HG03439 (cell line): Measurements from ENCODE around the gene TEX51.

Experiments
- ATAC-seq: cut with Tn5 transposase; IDR thresholded peaks from one replicate; pipeline ENCODE4 v1.9.1; 2021; ENCODE audit warnings: mild to moderate bottlenecking, moderate library complexity; ENCODE audit not compliant: unreplicated experiment

The TEX51 gene

DNA sequence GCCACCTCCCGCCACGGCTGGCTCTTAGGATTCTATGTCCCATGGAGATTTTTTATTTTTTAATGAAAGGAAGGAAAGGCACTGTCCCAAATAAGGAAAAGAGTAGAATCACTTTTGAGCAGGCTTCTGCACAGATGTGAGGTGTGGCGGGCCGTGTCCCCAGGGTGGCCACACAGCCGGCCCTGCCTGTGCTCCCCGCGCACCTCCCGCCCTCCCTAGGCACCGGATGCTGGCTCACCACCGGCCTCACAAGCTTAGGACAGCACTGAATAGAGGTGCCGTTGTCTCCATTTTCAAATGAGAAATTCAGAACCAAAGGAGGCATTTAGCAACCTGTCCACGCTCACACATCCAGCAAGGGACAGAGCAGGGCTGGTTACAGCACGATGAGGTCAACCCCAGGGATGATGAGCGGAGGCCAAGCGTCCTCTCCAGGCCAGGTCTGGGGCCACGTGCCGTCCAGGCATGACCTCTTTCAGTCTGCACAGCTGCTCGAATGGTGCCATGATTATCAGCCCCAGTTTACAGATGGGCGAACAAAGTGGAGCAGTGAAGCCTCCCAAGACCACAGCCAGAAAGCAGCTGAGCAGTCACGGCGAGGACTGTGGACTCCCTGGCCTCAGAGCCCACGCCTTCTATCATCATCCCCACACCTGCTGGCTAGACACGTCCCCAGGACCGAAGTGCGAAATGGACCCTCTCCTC, 20.7 kb upstream of the TEX51 start:
- no peak for ATAC-seq

DNA sequence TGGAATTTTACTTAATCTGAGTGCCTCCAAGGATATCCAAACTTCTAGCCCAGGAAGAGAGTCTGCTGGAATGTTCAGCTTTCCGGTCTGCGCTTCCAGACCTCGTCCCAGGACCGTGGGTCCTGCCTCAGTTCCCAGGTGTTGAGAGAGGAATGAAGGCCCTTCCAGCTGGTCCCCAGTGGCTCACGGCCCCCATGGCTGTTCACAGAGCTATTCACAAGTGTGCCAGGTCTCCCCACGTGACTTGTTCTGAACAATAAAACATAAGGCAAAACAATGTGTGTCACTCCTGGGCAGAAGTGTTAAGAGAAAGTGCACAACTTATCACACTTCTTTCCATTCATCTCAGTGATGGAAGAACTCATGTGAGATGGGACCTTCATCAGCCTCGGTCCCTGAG, 20.1 kb upstream of the TEX51 start:
- no peak for ATAC-seq

DNA sequence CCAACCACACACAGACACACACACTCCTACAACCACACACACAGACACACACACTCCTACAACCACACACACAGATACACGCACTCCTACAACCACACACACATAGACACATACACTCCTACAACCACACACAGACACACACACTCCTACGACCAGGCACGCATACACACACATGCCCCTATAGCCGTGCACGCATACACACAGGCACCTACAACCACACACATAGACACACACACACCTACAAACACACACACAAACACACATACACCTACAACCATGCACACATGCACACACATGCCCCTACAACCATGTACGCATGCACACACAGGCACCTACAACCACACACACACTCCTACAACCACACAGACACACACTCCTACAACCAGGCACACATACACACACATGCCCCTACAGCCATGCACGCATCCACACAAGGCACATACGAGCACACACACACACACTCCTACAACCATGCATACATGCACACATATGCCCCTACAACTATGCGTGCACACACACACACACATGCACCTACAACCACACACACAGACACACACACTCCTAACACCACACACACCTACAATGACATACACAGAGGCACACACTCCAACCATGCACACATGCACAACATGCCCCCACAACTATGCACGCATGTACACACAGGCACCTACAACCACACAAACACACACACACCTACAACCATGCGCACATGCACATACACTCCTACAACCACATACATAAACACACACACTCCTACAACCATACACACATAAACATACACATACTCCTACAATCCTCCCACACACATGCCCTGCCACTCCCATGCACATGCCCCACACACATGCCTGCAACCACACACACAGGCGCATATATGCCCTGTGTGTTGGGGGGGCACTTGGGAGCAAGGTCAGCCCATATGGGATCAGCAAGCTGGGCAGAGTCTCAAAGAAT, 19.1 kb upstream of the TEX51 start:
- no peak for ATAC-seq

DNA sequence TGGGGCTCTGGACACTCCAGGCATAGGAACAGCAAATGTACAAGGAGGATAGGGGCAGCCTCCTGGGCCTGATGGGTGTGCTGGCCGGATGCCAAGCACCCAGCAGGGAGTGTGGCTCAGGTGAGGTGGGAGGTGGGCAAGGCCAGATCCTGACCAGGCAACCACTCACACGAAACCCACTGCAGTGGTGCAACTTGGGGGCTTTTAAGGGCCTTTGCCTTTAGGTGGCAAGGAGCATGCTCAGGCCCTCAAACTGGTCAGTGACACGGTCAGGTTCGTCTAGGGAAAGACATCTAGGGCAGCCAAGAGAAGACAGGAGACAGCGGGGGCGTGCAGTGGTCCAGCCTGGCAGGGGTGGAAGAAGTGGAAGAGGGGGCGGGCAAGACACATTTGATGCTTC, 18.4 kb upstream of the TEX51 start:
- ATAC-seq = no peak

DNA sequence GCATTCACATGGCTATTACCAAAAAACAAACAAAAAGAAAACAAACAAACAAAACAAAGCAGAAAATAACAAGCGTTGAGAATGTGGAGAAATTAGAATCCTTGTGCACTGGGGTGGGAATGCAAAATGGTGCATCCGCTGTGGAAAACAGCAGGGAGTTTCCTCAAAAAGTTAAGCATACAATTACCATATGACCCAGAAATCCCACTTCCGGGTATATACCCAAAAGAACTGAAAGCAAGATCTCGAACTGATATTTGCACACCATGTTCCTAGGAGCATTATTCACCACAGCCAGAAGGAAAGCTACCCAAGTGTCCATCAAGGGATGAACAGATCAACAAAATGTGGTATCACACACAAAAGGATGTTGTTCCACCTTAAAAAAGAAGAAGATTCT, 17.9 kb upstream of the TEX51 start:
- no peak for ATAC-seq

DNA sequence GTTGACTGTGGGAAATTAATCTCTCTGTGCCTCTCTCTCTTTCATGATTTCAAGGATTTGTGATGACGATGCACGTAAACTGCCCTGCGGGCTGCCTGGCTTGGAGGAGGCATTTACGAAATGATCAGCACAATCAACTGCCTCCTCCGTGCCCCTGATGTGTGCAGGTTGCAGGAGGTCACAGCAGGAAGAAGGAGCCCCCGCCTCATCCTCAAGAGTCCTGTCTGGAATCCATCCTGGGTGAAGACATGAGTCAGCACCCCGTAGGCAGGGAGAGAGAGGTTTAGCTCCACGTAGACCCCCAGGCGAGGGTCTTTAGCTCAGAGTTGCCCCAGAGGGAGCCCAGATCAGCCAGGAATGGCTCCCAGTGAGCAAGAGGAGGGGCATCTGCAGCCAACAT, 17.1 kb upstream of the TEX51 start:
- no peak for ATAC-seq

DNA sequence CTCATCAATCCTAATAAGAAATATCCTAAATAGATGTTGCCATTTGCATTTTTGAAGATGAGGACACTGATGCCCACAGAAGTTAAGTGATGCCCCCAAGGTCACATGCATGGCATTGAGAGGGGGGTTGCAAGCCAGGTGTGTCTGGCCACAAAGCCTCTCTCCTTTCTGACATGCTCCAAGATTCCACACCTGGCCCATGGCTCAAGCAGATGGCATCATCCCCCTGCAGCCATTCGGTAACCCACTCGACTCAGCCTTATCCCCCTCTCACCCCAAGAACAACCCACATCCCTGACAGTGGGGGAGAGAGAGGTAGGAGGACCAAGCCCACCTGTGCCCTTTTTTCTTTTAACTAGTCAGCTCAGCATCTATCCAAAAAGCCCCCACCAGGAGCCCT, 16.5 kb upstream of the TEX51 start:
- no peak for ATAC-seq

DNA sequence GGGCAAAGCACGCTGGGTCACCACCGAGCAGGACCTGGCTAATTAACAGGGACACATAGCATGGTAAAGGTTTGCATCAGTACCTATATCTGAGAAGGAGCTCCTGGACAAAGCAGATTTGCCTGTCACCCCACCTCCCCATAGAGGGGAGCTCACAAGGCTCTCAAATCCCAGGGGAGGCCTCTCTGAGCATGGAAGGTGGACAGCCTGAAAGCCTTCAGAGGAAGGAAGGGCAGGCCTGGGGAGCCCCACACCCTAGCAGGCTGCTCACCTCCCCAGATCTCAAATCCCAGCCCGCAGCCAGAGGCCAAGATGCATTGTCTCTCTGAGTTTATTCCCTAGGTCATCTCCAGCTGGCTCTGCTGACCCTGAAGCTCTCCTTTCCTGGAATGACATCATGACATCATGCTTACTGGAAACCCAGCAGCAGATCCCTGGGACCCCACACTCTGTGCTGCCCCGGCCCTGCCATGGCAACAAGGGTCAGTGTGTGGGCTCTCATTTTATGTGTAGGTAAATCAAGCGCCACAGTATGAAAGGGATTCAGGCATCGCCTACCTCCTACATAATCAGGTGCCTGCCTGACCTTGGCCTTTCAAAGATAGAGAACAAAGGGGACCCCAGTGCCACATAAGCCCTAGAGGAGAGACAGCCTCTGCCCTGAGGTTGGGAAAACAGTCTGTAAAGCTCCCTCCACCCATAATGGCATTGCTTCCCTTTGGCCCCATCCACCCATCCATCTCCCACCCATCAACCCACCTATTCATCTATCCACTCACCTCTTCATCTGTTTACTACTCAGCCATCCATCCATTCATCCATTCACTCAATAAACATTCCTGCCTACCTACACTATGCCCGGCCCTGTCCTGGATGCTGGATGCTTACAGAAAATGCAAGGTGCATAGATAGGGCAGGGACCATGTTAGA, 15.7 kb upstream of the TEX51 start:
- ATAC-seq = no peak

DNA sequence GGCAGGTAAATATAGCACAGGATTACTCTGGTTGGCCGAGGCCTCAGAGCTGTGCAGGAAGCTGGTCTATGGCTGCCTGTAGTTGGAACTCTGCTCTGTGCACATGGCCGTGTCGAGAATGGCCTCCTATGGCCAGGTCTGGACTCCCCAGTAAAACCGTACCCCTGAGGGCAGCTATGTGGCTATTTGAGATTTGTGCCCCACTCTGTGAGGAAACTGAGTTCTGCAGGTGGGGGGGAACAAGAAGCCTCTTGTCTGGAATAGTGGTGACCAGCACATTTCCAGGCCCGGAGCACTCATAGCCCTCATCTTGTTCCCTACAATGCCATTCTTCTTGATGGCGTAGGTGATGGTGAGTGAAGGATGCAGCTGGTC, 15.0 kb upstream of the TEX51 start:
- ATAC-seq = no peak

DNA sequence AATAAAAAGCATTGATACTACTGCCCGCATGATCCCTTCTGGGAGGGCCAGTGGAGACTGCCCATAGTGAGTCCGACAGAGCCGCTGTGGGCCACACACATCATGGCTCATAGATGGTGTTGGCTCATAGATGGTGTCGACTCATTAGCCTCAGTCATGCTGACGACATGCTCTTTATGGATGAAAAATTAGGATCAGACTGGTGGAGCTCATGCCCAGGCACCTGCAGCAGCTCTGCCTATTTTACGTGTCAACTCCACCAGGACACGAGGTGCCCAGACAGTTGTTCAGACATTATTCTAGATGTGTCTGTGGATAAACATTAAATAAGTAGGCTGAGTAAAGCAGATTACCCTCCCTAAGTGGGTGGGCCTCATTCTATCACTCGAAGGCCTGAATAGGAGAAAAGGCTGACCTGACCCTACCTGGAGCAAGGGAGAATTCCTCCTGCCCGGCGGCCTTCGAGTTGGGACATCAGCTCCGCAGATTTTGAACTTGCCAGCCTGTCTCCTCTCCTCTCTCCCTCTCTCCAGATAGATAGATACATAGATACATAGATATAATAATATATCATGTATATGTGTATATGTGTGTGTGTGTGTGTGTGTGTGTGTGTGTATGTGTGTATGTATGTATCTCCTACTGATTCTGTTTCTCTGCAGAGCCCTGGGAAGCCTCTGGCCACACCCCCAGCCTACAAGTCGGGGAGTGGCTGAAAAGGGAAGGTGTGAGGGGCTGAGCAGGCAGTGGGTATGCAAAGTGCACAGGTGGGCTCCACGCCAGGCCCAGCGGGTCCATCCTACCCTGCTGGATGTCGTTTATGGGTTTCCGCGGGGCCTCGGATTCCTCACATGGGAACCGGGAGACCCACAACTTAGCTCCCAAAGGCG, 13.6 kb upstream of the TEX51 start:
- no peak for ATAC-seq

DNA sequence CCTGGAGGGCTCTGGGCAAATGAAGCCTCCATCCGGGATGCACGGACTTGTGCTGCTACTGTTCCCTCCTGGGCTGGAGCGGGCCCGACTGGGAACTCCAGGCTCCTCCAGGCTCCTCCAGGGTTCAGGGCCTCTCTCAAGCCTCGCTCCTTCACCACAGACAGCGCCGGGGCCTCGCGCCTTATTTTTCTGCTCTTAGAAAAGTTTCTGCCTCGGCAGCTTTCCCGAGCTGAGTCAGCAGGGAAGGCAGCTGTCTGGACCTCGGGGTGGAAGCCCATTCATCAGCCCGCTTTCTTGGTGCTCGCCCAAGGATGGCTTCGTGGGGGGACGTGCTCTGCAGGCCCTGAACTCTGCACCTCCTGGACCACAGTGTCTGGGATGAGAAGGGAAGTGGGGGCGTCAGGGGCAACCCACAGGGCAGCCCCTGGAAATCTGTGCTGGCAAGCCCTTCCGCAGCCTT, 12.9 kb upstream of the TEX51 start:
- ATAC-seq = no peak

DNA sequence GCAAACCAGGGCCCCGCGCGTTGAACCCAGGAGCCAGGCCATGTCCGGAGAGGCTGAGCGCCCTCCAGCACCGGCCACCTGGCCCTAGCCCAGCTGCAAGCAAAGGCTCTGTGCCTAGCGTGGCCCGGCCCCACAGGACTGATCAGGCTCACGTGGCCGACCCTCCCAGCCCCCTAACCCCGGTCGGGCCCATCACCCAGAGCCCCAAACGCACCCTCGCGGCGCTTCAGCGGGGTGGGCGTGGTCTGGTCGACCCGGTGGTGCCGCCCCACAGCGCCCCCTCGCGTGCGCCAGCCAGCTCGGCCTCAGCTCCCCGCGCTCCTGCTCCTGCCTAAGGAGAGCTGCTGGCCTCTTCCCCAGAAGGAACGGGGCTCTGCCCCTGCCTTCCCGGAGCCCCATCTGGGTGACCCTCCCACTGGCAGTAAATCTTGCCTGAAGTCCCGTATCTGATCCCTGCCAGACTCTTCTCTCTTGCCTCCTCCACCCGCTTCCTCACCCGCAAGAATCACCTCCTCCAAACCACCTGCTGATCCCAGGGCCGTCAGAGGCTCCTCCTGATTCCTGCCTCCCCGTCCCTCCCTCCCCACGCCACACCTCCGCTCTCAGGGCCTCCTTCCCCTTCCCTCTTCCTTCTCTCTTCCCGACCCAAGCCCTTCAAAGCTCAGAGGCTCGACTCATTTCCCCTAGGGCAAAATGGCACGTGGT, 12.3 kb upstream of the TEX51 start:
- peak; percentile 76 for ATAC-seq

DNA sequence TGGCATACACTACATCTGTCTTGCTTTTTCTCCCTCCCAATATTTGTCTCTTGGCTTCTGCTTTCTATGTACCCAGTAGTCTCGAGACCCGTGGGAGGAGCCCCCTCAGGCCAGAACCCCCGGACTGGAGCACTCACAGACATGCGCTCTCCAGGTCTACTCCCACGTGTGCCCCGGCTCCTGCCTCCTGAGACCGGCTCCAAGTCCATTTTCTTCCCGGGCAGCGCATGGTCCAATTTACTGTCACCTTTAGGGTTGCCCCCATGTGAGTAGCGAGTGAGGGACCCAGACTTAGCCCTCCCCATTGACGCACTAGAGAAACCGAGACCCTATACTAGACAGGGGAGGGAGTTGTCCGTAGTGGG, 11.8 kb upstream of the TEX51 start:
- ATAC-seq = no peak

DNA sequence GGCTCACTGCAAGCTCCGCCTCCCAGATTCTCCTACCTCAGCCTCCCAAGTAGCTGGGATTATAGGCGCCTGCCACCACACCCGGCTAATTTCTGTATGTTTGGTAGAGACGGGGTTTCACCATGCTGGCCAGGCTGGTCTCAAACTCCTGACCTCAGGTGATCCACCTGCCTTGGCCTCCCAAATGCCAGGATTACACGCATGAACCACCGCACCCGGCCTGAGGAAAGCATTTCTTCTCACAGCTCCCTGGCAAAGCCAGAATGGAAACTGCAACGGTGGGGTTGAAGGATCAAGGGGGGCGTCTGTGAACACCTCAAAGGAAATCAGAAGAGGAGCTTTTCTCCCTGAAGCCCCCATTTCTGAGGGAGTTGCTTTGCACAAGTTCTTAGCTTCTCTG, 11.2 kb upstream of the TEX51 start:
- no peak for ATAC-seq

DNA sequence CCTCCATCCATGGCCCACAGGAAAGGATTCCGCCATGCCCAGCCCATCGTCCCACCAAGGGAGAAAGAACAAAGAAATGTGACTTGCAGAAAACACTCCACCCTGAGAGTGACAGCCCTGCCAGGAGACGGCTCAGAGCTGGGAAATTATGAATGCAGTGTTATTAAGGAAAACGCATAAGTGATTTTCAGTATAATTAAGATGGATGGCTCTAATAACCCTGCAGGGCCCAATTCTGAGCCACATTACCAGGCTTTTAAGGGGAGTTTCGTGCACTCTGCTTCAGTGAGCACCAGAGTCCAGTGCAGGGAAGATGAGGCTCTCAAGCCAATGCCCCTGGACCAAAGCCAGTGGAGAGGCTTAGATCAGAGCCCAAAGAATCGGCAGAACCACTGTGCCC, 10.6 kb upstream of the TEX51 start:
- no peak for ATAC-seq

DNA sequence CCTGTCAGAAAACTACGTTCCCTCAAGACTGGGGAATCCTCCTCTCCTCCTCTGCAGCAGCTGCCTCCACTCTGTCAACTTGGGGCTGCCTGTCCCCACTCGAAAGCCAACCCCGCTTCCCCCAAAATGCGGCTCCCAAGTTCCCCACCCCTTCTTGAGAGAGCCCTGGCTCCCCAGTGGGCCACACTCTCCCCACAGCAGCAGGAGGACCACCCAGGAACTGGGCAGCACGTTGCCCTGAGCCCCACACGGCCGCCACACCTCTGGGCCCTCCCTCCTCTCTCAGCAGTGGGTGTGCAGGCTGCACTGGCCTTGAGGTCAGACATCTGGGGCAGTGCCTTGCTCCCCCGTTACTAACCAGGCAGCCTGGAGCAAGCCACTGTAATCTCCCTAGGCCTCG, 9.6 kb upstream of the TEX51 start:
- ATAC-seq = no peak

DNA sequence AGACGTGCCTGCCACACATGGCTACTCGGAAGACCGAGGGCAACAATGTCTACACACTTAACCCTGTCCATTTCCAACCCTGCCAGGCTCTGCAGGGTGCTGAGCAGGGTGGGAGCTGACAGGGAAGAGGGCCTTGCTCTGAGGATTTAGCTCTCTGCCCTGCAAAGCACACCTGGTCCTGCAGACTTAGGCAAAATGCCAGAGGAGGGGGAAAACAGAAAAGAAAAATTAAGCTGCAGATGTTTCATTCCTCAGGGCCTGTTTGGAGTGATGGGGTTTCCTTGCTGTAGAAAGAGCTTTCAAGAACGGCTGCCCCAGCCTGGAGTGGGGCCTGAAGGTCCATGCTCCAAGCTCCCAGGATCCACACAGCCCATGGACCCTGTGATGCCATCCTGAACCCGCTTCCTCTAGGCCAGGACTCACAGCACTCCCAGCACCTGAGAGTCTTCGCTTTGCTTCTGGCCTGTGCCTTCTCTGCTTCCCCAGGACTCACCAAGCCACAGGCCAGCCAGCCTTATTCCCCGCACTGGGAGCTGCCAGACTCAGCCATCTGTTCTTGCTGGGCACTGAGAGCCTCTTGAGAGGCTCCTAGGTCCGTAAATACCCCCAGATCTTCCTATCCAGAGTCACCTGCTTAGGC, 9.1 kb upstream of the TEX51 start:
- ATAC-seq = no peak

DNA sequence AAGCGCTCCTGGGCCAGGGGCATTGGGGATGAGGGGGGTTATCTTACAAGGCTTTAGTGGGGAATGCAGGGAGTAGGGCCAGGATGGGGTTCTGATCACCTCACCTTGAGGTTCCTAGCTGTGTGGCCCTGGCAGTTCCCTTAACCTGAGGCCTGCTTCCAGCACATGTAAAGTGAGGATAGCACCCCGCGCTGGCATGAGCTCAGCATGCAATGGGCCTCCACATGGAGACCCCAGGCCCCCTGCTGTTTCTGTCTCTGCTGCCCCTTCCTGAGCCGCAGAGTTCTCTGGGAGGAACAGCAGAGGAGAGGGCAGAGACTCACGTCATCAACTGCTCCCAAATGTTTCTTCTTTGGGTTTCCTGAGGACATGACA, 8.6 kb upstream of the TEX51 start:
- no peak for ATAC-seq
